ENCODE results near the gene PIN4.

GRCh38 chrX:72141372-72142004 lies 40.1 kb upstream of the PIN4 start:
- TF ChIP-seq POLR2AphosphoS5 (IDR thresholded peaks at IDR 0.05; ENCODE audit: low read depth, low read length) (no peak), TAF1 (IDR thresholded peaks at IDR 0.05; ENCODE audit: low read depth, low read length) (no peak), POLR2A (IDR thresholded peaks at IDR 0.05; ENCODE audit: low read depth, low read length) (no peak)
